ENCODE measurements around the gene DCTN1. TPM values are rescaled to one million over a fixed set of nuclear protein-coding genes. Genes with fewer than 3 reads are reported as not detected.

The DCTN1 gene
- total RNA-seq, 1 donor from 2014 or later = 832 TPM

DNA sequence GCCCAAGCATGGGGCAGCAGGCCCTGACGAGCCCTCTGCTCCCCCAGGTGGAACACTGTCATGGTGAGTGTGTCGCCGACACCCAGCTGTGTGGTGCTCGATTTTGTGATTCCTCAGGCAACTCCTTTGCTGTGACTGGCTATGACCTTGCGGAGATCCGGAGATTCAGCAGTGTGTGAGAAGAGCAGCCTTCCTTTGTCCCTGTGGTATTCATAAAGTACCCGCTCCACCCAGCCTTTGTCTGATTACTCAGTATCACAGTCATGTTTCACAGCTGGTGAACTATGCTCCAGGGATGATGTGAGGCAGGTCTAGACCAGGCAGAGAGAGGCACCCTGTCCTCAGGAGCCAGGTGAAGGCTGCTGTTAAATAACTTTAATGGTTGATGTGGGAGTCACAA is 45.4 kb upstream of the DCTN1 start:
- Mint-ChIP-seq H3K27ac (ENCODE audit: unreplicated experiment) (peak overlapping the region; percentile 77), H3K36me3 (ENCODE audit: unreplicated experiment) (no peaks in the 10 kb centered on the region), H3K4me3 (ENCODE audit: unreplicated experiment) (no peak overlapping the region), H3K9me3 (ENCODE audit: unreplicated experiment) (peaks cover 14% of the 10 kb centered on the region), H3K27me3 (ENCODE audit: unreplicated experiment) (peaks cover 8% of the 10 kb centered on the region), H3K4me1 (ENCODE audit: low read depth, unreplicated experiment) (peaks cover 3% of the 10 kb centered on the region)
- DNase-seq = no peak
- no peak for TF ChIP-seq CTCF (IDR thresholded peaks at IDR 0.05; ENCODE audit: partially characterized antibody, unreplicated experiment)

DNA sequence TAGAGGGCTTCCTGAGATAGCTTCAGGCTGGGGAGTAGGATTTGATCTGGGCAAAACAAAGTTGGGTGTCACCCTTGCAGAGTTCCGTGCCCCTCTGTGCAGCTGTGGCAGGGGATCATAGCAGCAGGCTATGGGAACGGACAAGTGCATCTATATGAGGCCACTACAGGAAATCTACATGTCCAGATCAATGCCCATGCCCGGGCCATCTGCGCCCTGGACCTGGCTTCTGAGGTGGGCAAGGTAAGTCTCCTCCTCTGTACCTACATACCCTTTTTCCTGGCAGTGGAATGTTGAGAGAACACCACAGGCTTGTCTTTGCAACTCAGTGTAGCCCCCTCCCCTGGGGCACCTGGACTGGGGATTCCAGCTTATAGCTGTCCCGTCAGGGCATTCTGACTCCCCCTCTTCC is 44.9 kb upstream of the DCTN1 start:
- Mint-ChIP-seq H3K27me3 (ENCODE audit: unreplicated experiment) (peaks cover 8% of the 10 kb centered on the region), H3K27ac (ENCODE audit: unreplicated experiment) (peak overlapping the region; percentile 79), H3K9me3 (ENCODE audit: unreplicated experiment) (peaks cover 14% of the 10 kb centered on the region), H3K36me3 (ENCODE audit: unreplicated experiment) (no peaks in the 10 kb centered on the region), H3K4me1 (ENCODE audit: low read depth, unreplicated experiment) (peaks cover 3% of the 10 kb centered on the region), H3K4me3 (ENCODE audit: unreplicated experiment) (no peak overlapping the region)
- TF ChIP-seq CTCF (IDR thresholded peaks at IDR 0.05; ENCODE audit: partially characterized antibody, unreplicated experiment) = no peak
- DNase-seq = no peak

- H3K27ac Mint-ChIP-seq (ENCODE audit: unreplicated experiment) = peak overlapping the region; percentile 79
- peaks cover 14% of the 10 kb centered on the region for H3K9me3 Mint-ChIP-seq (ENCODE audit: unreplicated experiment)
- no peak overlapping the region for H3K4me3 Mint-ChIP-seq (ENCODE audit: unreplicated experiment)
- DNase-seq = no peak
- no peaks in the 10 kb centered on the region for H3K36me3 Mint-ChIP-seq (ENCODE audit: unreplicated experiment)
- TF ChIP-seq CTCF (IDR thresholded peaks at IDR 0.05; ENCODE audit: partially characterized antibody, unreplicated experiment) = no peak
- H3K4me1 Mint-ChIP-seq (ENCODE audit: low read depth, unreplicated experiment) = peaks cover 3% of the 10 kb centered on the region
- peaks cover 8% of the 10 kb centered on the region for H3K27me3 Mint-ChIP-seq (ENCODE audit: unreplicated experiment)
These were observed 44.3 kb upstream of the DCTN1 start for GRCh38 chr2:74424139-74424992.

- peaks cover 3% of the 10 kb centered on the region for H3K4me1 Mint-ChIP-seq (ENCODE audit: low read depth, unreplicated experiment)
- no peaks in the 10 kb centered on the region for H3K36me3 Mint-ChIP-seq (ENCODE audit: unreplicated experiment)
- no peak for DNase-seq
- peak overlapping the region; percentile 100 for H3K4me3 Mint-ChIP-seq (ENCODE audit: unreplicated experiment)
- H3K27ac Mint-ChIP-seq (ENCODE audit: unreplicated experiment) = peak overlapping the region; percentile 9
- TF ChIP-seq CTCF (IDR thresholded peaks at IDR 0.05; ENCODE audit: partially characterized antibody, unreplicated experiment) = no peak
- H3K27me3 Mint-ChIP-seq (ENCODE audit: unreplicated experiment) = peaks cover 8% of the 10 kb centered on the region
- H3K9me3 Mint-ChIP-seq (ENCODE audit: unreplicated experiment) = peaks cover 14% of the 10 kb centered on the region
These were observed 43.4 kb upstream of the DCTN1 start for GRCh38 chr2:74423231-74424095.

Data from glutamatergic neuron (in vitro differentiated cells).